Activated CD8-positive, alpha-beta memory T cell treated with anti-CD3 and anti-CD28 coated beads, Interleukin-2, amount 10 ng/mL, durations not matched to agents 7 days and 5 days (primary cell): Measurements from ENCODE around the gene SYT14. TPM values are rescaled to one million over a fixed set of nuclear protein-coding genes. Genes with fewer than 3 reads are reported as not detected.
"Not testable (repeated sequence)": the region's sequence is repeated elsewhere in the genome, so short reads cannot be mapped to it uniquely, and the experiment has no call there.

Experiments
- ATAC-seq: fragments of 150-1000 bp; cut with Tn5 transposase; one replicate; pipeline ENCODE4 v1.10.0; 2021; ENCODE audit warnings: moderate library complexity
- CTCF ChIA-PET: fragments of 350-600 bp; sonication (Branson Sonifier 250); formaldehyde crosslinking; loops from one replicate; lab custom pipeline; 2021; ENCODE audit warnings: antibody characterized with exemption; lab: Charles Lee
- DNase-seq: peaks from one replicate; pipeline ENCODE4 v3.0.0-alpha.2; 2020
- H3K27ac Mint-ChIP-seq: one replicate; pipeline ENCODE4 v1.8.0; 2021; ENCODE audit warnings: mild to moderate bottlenecking, mixed read lengths
- H3K27me3 Mint-ChIP-seq: one replicate; pipeline ENCODE4 v1.8.0; 2021; ENCODE audit warnings: mixed read lengths
- H3K36me3 Mint-ChIP-seq: one replicate; pipeline ENCODE4 v1.8.0; 2021; ENCODE audit warnings: mild to moderate bottlenecking, mixed read lengths
- H3K4me1 Mint-ChIP-seq: one replicate; pipeline ENCODE4 v1.8.0; 2021; ENCODE audit warnings: mixed read lengths
- H3K4me3 Mint-ChIP-seq: one replicate; pipeline ENCODE4 v1.8.0; 2021; ENCODE audit warnings: mild to moderate bottlenecking, moderate library complexity, mixed read lengths
- H3K9me3 Mint-ChIP-seq: one replicate; pipeline ENCODE4 v1.8.0; 2022; ENCODE audit warnings: low read depth, mixed read lengths
- total RNA-seq, 2 experiments: library from RNA; stranded (reverse); gene quantifications; one replicate each; pipeline ENCODE4 v1.2.3, GENCODE V29; 2021

Gene SYT14
- total RNA-seq, 2 experiments from 2014 or later = not detected

GRCh38 chr1:210187849-210188606, 250.0 kb downstream of the SYT14 start:
- CTCF ChIA-PET, H3K36me3 Mint-ChIP-seq, ATAC-seq, H3K9me3 Mint-ChIP-seq, H3K4me1 Mint-ChIP-seq, H3K27ac Mint-ChIP-seq, DNase-seq, H3K27me3 Mint-ChIP-seq, H3K4me3 Mint-ChIP-seq: not testable (repeated sequence)

GRCh38 chr1:210189426-210189825, 251.4 kb downstream of the SYT14 start:
- CTCF ChIA-PET = no interaction called here

GRCh38 chr1:210195635-210196160, 257.7 kb downstream of the SYT14 start:
- no peak overlapping the region for H3K27ac Mint-ChIP-seq
- peaks cover 3% of the 10 kb centered on the region for H3K9me3 Mint-ChIP-seq
- CTCF ChIA-PET = no interaction called here
- no peak overlapping the region for H3K4me3 Mint-ChIP-seq
- no peaks in the 10 kb centered on the region for H3K36me3 Mint-ChIP-seq
- no peaks in the 10 kb centered on the region for H3K4me1 Mint-ChIP-seq
- DNase-seq (no peak), ATAC-seq (no peak)
- no peaks in the 10 kb centered on the region for H3K27me3 Mint-ChIP-seq

More at GRCh38 chr1:210189426-210189825, 251.4 kb downstream of the SYT14 start:
- DNase-seq (no peak), ATAC-seq (no peak)
- H3K4me3 Mint-ChIP-seq = no peak overlapping the region
- H3K9me3 Mint-ChIP-seq = no peaks in the 10 kb centered on the region
- no peak overlapping the region for H3K27ac Mint-ChIP-seq
- H3K4me1 Mint-ChIP-seq = no peaks in the 10 kb centered on the region
- H3K36me3 Mint-ChIP-seq = no peaks in the 10 kb centered on the region
- no peaks in the 10 kb centered on the region for H3K27me3 Mint-ChIP-seq

GRCh38 chr1:210196266-210196665, 258.2 kb downstream of the SYT14 start:
- H3K27ac Mint-ChIP-seq, H3K4me1 Mint-ChIP-seq, H3K9me3 Mint-ChIP-seq, H3K36me3 Mint-ChIP-seq, CTCF ChIA-PET, H3K27me3 Mint-ChIP-seq, DNase-seq, H3K4me3 Mint-ChIP-seq, ATAC-seq: not testable (repeated sequence)

- Mint-ChIP-seq H3K4me3 (no peak overlapping the region), H3K27ac (no peak overlapping the region), H3K4me1 (no peaks in the 10 kb centered on the region), H3K36me3 (no peaks in the 10 kb centered on the region), H3K9me3 (peaks cover 3% of the 10 kb centered on the region), H3K27me3 (peaks cover 7% of the 10 kb centered on the region)
- ATAC-seq (no peak), DNase-seq (no peak)
- CTCF ChIA-PET = no interaction called here
These were observed 260.8 kb downstream of the SYT14 start for GRCh38 chr1:210198840-210199239.

GRCh38 chr1:210200124-210200736, 262.2 kb downstream of the SYT14 start:
- no peak for ATAC-seq
- Mint-ChIP-seq H3K4me1 (no peaks in the 10 kb centered on the region), H3K9me3 (peaks cover 3% of the 10 kb centered on the region), H3K4me3 (no peak overlapping the region), H3K27ac (no peak overlapping the region), H3K36me3 (no peaks in the 10 kb centered on the region), H3K27me3 (peaks cover 9% of the 10 kb centered on the region)
- CTCF ChIA-PET = no interaction called here
- no peak for DNase-seq

- DNase-seq (no peak), ATAC-seq (no peak)
- peaks cover 11% of the 10 kb centered on the region for H3K27me3 Mint-ChIP-seq
- no peaks in the 10 kb centered on the region for H3K36me3 Mint-ChIP-seq
- no peaks in the 10 kb centered on the region for H3K4me1 Mint-ChIP-seq
- CTCF ChIA-PET = no interaction called here
- no peaks in the 10 kb centered on the region for H3K9me3 Mint-ChIP-seq
- no peak overlapping the region for H3K27ac Mint-ChIP-seq
- no peak overlapping the region for H3K4me3 Mint-ChIP-seq
These were observed 263.7 kb downstream of the SYT14 start for GRCh38 chr1:210201681-210202080.

GRCh38 chr1:210207597-210208450, 269.8 kb downstream of the SYT14 start:
- Mint-ChIP-seq H3K4me1 (no peaks in the 10 kb centered on the region), H3K27me3 (peaks cover 10% of the 10 kb centered on the region), H3K36me3 (no peaks in the 10 kb centered on the region), H3K4me3 (no peak overlapping the region), H3K27ac (no peak overlapping the region), H3K9me3 (no peaks in the 10 kb centered on the region)
- DNase-seq (no peak), ATAC-seq (no peak)
- CTCF ChIA-PET = no interaction called here

GRCh38 chr1:210213335-210213734, 275.3 kb downstream of the SYT14 start:
- DNase-seq (no peak), ATAC-seq (no peak)
- H3K4me1 Mint-ChIP-seq = no peaks in the 10 kb centered on the region
- CTCF ChIA-PET = no interaction called here
- H3K9me3 Mint-ChIP-seq = no peaks in the 10 kb centered on the region
- no peak overlapping the region for H3K27ac Mint-ChIP-seq
- H3K4me3 Mint-ChIP-seq = no peak overlapping the region
- H3K27me3 Mint-ChIP-seq = peaks cover 7% of the 10 kb centered on the region
- H3K36me3 Mint-ChIP-seq = no peaks in the 10 kb centered on the region

- Mint-ChIP-seq H3K4me1 (no peaks in the 10 kb centered on the region), H3K36me3 (no peaks in the 10 kb centered on the region), H3K9me3 (no peaks in the 10 kb centered on the region), H3K27me3 (peaks cover 14% of the 10 kb centered on the region), H3K27ac (no peak overlapping the region), H3K4me3 (no peak overlapping the region)
- CTCF ChIA-PET = no interaction called here
- no peak for DNase-seq
- ATAC-seq = no peak
These were observed 276.8 kb downstream of the SYT14 start for GRCh38 chr1:210214573-210215409.

GRCh38 chr1:210217482-210217881, 279.5 kb downstream of the SYT14 start:
- DNase-seq (no peak), ATAC-seq (no peak)
- CTCF ChIA-PET = no interaction called here
- no peaks in the 10 kb centered on the region for H3K36me3 Mint-ChIP-seq
- H3K27me3 Mint-ChIP-seq = peaks cover 21% of the 10 kb centered on the region
- no peak overlapping the region for H3K4me3 Mint-ChIP-seq
- no peak overlapping the region for H3K27ac Mint-ChIP-seq
- H3K4me1 Mint-ChIP-seq = no peaks in the 10 kb centered on the region
- no peaks in the 10 kb centered on the region for H3K9me3 Mint-ChIP-seq

- CTCF ChIA-PET = no interaction called here
- Mint-ChIP-seq H3K9me3 (no peaks in the 10 kb centered on the region), H3K36me3 (no peaks in the 10 kb centered on the region), H3K4me3 (no peak overlapping the region), H3K4me1 (no peaks in the 10 kb centered on the region), H3K27me3 (peaks cover 21% of the 10 kb centered on the region), H3K27ac (no peak overlapping the region)
- ATAC-seq (no peak), DNase-seq (no peak)
These were observed 280.0 kb downstream of the SYT14 start for GRCh38 chr1:210218047-210218446.
